Dermis microvascular lymphatic vessel endothelial cell (primary cell): ENCODE data around the gene EVI5L. TPM values are rescaled to one million over a fixed set of nuclear protein-coding genes. Genes with fewer than 3 reads are reported as not detected.
"Not testable (repeated sequence)": the region's sequence is repeated elsewhere in the genome, so short reads cannot be mapped to it uniquely, and the experiment has no call there.

Experiments
- DNase-seq, 2 donors: peaks; one replicate each; pipeline versions ENCODE4 v3.0.0 to v3.0.0-alpha.2; 2010; ENCODE audit warnings: low read depth in 2 of 2
- total RNA-seq: library from RNA; depleted of rRNA; stranded (reverse); fragments of >200 nt; gene quantifications from 2 replicates; pipeline ENCODE4 v1.2.1, GENCODE V29; 2014

Gene EVI5L
- 6.2 and 10.6 TPM in 2 replicates for total RNA-seq

GRCh38 chr19:7829561-7830271 lies at the start of gene EVI5L:
Gene EVI5L (plus strand): TSS chr19:7830218. CDS start chr19:7846543, 16,325 bp downstream.
- DNase-seq: peak; percentile 100

- DNase-seq: no peak
These were observed 48.9 kb upstream of the EVI5L start for GRCh38 chr19:7781157-7781556.

- no peak for DNase-seq
These were observed 46.0 kb upstream of the EVI5L start for GRCh38 chr19:7783991-7784423.

DNA sequence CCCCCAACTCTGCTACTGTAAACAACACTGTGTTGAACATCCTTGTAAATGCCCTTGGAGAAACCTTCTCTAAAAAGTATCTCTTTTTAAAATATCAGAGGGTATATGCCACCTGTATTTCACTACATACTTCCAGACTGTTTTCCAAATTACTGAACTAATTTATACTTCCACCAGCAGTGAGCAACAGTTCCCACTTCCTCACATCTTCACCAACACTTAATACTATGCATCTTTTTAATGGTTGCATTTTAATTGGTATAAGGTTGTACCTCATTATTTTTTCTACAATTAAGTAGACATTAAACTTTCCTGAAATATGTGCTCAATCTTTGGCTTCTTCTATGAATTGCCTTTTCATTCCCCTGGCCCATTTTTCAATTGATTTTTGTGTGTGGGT lies 45.2 kb upstream of the EVI5L start:
- no peak for DNase-seq

- no peak for DNase-seq
These were observed 42.9 kb upstream of the EVI5L start for GRCh38 chr19:7787141-7787540.

DNA sequence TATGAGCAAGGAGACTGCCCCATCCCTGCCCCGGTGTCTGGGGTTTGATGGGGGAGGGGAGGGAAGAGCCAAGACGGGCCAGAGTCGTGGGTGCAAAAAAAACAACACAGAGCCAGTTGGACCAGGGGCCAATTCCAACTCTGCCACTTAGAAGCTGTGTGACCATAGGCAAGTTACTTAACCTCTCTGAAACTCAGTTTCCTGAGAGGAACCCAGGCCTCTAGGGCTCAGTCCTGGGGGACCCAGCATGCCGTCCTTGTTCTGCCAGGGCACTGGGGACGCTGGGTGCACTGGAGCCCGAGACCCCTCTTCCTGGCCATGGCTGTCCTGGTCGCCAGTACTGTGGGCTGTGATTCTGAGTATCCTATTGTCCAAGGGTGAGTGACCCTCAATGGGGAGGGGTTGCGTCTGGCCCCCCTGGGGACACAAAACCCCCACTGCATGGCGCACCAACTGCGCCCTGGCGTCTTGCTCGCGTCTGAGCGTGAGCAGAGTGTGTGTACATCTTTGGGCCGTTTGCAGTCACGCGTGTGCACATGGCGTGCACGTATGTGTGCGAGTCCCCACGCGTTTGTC lies 42.3 kb upstream of the EVI5L start:
- DNase-seq: no peak

DNA sequence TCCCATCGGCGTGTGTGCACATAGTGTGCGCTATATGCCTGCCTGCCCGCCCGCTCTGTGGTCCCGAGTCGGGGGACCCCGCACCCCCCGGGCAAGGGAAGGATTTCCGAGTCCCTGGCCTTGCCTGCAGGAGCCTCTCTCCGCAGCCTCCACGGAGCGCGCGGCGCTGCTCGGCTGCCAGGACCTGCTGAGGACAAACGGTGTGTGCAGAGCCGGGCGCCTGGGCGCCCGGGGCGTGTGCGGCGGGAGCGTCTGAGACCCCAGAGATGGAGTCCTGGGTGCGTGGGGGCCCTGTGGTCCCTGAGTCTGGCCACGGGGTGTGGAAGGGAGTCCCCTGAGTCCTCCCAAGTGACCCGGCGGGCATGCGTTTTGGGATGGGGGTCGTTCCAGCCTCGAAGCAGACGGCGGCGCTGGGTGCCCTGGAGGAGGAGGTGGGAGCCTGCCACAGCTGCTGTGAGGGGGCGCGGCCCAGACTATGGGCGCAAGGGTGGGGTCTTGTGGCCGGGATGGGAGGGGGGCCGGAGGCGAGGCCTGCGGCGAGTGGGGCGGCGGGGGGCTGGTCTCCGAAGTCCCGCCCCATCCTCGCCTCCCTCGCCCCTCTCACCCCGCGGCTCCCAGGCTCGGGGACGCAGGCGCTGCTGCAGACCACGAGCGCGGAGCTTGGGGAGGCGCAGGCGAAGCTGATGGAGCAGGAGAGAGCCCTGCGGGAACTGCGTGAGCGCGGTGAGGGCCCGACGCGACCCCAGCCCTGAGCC lies 41.7 kb upstream of the EVI5L start:
- no peak for DNase-seq

- no peak for DNase-seq
These were observed 41.1 kb upstream of the EVI5L start for GRCh38 chr19:7788933-7789323.

DNA sequence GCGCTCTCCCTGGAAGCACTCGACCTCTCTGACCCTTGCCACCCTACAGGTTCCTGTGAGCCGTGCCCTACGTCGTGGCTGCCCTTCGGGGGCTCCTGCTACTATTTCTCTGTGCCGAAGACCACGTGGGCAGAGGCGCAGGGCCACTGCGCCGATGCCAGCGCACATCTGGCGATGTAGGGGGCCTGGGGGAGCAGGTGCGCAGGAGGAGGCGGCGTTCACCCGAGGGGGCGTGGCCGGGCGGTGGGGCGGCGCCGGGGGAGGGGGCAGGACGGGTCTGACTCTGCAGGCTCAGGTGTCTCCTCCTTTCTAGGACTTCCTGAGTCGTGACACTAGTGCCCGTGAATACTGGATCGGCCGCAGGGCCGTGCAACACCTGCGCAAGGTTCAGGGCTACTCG lies 40.6 kb upstream of the EVI5L start:
- no peak for DNase-seq

DNA sequence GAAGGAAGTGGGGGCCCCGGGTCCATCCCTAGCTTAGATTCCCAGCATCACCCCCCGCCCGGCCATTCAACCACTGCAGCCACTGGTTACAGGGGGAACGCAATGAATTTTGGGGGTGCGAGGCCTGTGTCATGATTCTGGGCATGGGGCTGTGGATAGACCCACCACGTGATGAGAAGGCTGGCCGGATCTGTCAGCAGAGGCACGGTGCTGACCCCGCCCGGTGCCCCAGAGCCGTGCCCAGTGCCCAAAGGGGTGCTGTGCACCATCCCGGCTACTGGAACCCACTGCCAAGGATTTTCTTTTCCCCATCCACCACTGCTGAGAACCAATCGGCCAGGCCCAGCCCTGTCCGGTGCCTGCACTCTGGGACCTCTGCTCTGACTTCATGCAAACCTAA lies 39.6 kb upstream of the EVI5L start:
- no peak for DNase-seq

GRCh38 chr19:7792281-7792680 lies 37.7 kb upstream of the EVI5L start:
- peak in 1 of 2 donors; percentile 12 for DNase-seq

- not testable (repeated sequence) for DNase-seq
These were observed 37.3 kb upstream of the EVI5L start for GRCh38 chr19:7792701-7793100.

GRCh38 chr19:7793493-7793892 lies 36.5 kb upstream of the EVI5L start:
- no peak for DNase-seq

DNA sequence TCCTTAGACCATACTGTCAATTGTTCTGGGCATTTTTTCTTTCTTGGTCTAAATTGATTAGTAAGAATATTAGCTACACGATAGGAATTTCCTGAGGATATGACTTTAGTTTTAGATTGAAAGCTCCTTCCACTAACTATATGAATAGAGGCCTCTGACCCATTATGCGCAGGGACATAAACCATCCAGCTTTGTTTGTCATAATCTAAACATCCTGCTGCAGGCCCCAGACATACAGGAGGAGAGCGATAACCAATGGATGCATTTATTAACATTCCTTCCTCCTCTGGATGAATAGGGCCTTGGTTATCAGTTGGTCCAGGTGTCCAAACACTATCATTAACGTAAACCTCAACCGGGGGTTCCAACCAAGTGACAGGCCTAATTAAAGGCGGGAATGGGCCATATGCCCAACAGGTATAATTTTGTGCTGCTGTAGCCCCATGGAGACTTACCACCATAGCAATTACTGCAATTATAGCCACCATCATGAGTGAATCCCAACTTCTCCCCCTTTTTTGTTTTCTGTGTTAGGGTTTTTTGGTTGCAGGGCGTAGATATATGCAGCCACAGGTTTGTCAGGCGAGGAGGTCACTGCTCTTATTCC lies 34.4 kb upstream of the EVI5L start:
- peak in 1 of 2 donors; percentile 87 for DNase-seq

DNA sequence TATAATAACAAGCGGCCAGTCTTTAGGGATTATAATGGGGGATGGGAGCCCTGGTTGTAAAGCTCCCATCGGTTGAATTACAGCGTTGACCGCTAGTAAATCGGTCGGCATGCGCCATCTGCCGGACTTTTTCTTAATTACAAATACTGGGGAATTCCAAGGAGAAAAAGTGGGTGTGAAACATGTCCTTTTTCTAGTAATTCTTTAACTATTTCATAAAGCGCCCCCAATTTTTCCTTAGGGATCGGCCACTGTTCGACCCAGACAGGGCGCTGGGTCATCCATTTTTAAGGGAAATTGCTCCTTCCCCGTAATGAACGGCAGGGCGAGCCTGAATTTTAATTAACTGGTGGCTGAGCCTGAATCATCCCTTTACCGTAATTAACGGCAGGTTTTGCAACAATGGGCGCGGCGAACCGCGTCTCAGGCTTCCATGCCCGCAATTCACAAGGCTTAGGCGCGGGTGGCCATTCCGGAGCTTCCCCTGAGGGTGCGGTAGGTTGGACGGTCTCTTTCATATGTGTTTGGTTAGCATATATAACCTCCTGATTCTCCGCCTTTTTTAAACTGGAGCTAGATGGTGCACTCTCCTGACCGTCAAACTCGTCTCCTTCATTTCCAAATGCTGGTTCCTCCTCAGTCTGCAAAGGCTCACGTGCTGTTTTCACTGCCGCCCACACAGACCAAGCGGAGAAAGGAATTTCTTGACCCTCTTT lies 30.2 kb upstream of the EVI5L start:
- DNase-seq: peak; percentile 68 to 82

DNA sequence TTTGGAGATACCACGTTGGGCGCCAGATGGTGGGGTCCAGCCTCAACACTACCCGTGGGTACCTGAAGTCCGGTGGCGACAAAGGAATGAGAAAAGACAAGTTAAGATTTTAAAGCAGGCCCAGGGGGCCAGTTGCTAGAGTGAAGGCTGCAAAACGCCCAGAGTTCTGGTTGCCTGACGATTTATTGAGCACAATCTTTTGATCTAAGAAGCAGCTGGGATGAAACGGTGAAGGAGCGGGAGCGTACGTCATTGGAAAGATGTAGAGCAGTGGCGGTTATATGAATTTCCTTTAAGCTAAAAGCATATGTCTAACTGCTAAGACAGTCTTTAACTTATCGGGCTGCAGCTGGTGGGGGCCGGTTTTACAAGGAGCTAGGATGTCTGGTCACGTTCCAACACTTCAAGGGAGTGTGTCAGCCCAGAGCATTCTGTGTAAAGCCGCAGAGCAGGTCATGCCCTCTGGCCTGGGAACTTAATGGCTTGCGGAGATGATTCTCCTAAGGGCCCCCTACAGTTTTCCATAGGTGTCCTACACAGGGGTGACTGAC lies 28.9 kb upstream of the EVI5L start:
- DNase-seq: no peak

DNA sequence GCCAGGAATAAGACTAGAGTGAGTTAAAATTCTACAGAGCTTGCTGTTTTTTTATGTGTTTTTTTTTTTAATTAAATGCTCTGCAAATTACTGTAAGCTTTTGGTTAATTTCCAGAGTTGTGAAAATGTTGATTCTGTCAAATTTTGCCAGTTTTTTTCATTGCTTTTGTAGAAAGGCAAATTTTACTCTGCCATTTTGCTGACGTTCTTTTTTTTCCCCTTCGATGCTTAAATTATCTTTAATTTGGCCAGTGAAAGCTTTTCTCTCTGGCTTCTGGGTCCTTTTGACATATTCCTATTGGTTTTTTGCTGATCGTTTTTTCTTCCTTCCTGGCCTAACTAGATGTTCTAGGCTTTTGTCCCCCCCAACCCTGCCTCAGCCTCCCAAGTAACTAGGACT lies 23.8 kb upstream of the EVI5L start:
- DNase-seq: no peak

GRCh38 chr19:7806876-7807275 lies 23.1 kb upstream of the EVI5L start:
- DNase-seq: no peak

GRCh38 chr19:7808108-7808507 lies 21.9 kb upstream of the EVI5L start:
- DNase-seq: no peak

DNA sequence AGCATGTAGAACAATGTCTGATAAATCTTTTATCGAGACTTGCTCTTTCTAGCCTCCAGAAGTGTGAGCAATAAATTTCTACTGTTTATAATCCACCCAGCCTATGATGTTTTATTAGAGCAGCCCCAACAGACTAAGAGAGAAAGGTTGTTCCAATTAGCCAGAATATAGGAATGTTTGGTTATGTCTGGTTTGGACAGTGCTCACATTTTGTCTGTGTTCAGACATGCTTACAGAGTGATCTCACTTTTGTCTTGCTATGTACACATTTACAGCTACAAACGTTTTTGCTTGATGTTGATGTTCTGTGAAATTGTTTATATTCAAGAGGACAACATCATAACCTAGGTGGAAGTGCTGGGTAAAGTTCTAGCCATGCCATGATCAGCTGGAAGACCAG lies 18.0 kb upstream of the EVI5L start:
- no peak for DNase-seq

DNA sequence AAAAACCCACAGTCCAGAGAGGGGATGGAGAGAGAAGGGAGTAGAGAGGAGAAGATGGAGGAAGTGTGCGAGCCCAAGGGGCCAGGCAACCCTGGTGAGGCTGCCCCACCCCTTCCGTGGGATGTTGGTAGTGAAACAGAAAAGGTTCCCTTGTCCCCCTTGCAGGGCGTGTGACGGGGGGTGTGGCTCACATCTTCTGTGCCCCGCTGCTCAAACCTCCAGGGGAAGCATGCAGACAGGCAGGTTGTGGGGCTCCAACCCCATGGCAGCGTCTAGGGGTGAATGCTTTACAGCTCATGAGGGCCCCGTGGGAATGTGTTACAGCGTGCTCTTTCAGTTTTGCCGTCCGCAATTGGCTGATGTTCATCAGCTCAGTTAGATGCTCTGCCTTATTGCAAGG lies 14.7 kb upstream of the EVI5L start:
- DNase-seq: no peak
